GM21717 (cell line): ENCODE measurements around the gene RFPL3.
"Not testable (repeated sequence)": the region's sequence is repeated elsewhere in the genome, so short reads cannot be mapped to it uniquely, and the experiment has no call there.

Experiments
- ATAC-seq: cut with Tn5 transposase; IDR thresholded peaks from one replicate; pipeline ENCODE4 v1.9.1; 2021; ENCODE audit warnings: mild to moderate bottlenecking, moderate library complexity; ENCODE audit not compliant: unreplicated experiment

RFPL3 gene

GRCh38 chr22:32329202-32329645 is 28.4 kb upstream of the RFPL3 start:
- no peak for ATAC-seq

DNA sequence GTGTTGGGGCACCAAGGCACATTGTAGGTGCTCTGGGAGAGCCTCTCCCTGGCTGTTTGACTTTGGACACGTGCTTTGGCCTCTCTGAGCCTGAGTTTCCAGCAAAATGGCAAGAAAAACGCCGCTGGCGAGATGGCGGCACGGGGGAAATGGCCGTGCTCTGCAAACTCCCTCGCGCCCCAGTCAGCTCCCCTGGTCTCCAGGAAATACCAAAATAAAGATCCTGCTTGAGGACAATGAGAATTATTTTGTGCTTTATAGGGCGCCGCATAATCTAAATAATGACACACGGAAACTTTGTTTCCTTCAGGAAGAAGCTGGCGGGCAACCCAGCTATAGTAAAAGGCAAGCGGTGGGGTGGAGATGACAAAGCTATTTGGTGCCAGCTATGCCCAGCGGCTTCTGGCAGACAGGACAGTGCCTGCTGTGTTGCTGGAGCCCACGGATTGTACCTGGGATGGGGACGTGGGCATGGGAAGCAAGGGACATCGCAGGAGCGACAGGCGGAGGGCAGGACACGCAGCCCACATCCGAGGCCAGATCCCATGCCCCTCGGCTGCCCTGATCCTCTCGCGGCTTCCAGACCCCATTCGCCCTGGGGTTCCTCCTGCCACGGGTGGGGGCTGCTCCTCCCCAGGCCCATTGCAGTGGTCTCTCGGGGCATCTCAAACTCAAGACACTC is 26.3 kb upstream of the RFPL3 start:
- no peak for ATAC-seq

DNA sequence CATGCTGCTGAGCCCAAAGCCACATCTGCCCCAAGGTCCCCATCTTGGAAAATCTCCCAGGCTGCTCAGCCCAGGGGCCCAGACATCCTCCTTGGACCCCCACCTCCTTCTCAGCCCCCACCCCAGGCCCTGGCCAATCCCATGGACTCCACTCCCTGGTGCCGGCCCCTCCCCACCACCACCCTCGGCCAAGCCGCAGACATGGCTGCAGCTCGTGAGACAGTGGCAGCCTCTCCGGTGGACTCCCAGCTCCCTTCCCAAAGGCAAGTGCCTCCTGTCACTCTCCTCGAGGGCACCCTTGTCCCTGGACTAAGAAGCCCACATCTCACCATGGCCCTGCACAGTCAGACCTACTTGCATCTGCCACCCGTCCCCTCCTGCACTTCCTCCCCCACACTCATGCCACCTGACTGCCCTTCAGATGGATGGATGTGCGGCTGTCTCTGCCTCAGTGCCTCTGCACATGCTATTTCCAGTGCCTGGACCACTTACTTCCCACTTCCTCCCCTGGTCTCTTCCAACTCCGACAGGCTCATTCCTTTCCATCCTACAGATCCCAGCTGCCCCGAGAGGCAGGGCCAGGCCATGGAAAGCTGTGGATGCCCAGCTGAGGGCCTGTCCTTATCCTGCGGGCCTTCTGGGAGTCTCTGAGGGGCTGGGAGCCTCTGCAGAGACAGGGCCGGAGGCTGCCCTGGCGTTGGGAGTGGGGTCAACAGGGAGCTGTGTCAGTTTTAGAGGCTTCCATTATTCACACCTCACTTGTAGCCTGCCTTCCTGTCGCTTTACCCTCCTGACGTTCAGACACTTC is 25.5 kb upstream of the RFPL3 start:
- ATAC-seq = no peak

DNA sequence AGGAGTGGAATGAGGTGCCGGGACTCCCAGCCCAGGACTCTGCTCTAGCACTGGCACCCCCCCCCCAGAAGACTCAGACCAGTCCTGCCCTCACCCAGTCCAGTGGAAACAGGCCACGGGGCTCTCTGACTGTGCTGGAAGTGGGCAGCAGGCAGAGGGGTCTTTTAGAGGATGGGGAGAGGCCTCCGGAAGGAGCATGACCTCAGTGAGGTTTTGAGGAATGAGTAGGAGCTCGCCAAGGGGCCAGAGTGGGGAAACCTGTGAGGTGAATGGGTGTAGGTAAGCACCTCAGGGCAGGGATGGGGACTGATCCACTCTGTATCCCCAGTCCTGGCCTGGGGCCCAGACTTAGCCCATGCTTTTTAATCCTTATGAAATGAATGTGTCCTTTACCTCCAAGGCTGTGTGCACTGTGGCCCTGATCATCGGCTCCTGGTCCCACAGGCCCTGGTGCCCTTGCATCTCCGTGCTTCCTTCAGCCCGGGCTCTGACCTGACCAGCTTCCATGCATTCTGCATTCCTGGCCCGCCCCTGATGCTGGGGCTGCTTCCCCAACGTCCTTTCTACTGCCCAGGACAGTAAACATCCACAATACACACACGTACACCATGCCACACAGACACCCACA is 24.4 kb upstream of the RFPL3 start:
- ATAC-seq = no peak

DNA sequence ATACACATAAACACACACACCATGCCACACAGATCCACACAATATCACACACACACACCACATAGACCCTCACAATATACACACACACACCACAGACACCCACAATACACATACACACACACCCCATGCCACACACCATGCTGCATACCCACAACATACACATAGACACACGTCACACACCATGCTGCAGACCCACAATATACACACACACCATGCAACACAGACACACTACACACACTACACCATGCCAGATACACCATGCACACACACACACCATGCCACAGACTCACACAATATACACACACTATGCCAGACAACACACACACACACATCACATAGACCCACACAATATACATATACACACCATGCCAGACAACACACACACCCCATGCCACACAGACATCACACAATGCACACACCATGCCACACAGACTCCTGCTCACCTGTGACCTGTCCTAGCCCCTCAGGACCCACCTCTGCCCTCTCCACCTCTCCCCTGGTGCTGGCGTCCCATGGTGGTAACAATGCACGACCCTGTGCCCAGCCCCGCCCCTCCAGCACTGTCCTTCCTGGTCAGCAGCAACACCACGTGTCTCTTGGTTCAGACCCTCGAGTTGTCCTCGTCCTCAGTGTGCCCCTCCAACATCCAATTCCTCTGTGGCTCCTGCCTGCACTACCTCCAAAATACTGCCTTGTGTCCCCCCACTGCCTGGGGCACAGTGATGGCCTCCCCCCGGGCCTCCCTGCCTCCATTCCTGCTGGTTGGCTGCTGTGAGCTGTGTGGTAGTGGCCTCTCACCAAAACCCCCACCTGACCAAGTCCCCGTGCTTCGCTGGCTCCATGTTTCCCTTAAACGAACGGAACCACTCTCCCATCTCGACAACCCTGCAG is 23.7 kb upstream of the RFPL3 start:
- ATAC-seq = no peak

- no peak for ATAC-seq
Measured at GRCh38 chr22:32334660-32335365, 22.9 kb upstream of the RFPL3 start.

- ATAC-seq = no peak
Measured at GRCh38 chr22:32335471-32335870, 22.2 kb upstream of the RFPL3 start.

DNA sequence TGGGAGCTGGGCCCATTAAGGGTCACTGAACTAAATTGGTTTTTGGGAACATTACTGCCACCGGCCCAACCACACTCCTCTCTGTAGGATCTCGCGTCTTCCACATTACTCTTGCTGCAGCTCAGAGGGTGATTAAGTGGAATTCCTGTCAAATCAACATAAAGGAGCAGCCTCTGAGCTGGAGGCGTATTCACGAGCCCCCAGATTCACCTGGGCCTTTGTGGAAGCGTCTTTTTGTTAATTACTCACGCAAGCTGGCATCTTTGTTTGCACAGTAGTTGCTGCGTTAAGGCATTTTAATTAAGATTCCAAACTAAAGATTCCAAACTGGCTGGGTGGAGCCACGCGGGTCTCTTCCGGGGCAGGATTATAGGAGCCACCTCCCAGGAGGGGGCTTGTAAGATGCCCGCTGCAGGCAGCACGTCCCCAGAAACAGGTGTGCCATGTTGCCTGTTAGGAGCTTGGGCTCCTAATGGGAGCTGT is 21.5 kb upstream of the RFPL3 start:
- ATAC-seq = no peak

DNA sequence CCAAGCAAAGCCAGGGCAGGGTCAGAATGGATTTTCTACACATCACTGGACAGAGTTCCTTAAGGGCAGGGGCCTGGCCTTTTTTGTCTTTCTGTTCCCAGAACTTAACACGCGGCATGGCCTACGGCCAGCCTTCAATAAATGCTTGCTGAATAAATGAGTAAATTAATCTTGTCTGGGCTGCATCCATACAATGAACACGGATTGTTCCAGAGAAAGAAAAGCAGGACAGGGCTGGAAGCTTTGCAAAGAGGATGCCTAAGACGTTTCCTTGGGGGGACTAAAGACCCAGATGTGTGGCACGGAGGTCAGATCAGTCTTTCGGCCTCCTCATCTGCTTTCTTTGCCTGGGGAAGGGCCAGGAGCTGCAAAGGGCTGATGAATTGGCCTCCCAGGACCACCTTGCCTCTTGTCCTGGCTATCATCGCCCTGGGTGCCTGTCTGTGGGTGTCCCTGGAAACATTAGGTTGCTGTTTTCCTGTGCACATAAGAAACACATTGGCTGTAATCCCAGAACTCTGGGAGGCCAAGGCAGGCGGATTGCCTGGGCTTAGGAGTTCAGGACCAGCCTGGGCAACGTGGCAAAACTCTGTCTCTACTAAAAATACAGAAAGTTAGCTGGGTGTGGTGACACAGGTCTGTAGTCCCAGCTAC is 20.8 kb upstream of the RFPL3 start:
- no peak for ATAC-seq

DNA sequence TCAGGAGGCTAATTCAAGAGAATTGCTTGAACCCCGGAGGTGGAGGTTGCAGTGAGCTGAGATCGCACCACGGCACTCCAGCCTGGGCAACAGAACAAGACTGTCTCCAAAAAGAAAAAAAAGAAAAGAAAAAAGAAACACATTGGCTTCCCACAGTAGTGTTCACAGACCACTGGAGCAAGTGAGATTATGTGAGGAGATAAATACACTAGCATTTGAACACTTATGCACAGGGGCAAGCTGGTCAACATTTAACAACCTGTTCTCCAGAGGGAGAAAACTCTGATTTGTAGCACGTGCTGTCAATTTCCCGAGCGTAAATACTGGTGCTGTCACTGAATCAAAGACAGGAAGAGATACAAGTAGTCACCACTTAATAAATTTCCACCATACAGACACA is 20.2 kb upstream of the RFPL3 start:
- ATAC-seq = not testable (repeated sequence)

GRCh38 chr22:32338757-32339156 is 18.9 kb upstream of the RFPL3 start:
- no peak for ATAC-seq

DNA sequence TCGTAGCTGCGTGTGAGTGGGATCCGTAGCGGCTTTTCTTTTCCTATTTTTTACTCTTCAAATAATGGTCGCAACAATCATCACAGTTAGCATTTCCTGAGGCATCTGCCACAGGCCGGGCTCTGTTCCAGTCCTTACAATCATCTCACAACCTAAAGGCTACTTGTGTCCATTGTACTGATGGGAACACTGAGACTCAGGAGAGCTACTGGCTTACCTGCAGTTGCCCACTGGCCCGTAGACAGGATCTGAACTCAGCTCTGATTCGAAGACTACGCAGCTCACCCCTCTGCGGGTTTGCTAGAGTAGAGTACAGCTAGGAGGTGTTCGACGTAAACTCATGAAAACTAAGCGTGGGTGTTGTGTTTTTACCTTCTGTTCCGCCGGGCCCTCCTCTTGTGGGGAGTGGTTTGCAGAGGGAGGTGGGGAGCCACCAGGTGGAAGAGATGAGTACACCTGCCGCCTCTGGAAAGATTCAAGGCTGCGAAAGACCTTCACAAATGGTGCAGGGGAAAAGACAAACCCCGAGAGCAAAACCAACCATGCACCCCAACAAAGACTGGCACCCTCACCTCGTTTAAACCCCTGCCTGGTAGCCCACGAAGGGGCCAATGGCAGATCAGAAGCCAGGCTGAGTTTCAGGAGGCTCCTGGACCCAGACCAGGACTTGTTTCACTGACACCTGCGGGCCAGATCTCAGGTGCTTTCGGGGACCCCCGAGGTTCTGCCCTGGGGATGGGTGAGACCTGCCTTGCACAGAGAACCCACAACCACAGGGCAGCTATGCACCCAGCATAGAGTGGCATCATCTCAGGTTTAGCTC is 18.3 kb upstream of the RFPL3 start:
- no peak for ATAC-seq

GRCh38 chr22:32340411-32340810 is 17.3 kb upstream of the RFPL3 start:
- ATAC-seq = no peak

GRCh38 chr22:32341122-32341740 is 16.4 kb upstream of the RFPL3 start:
- no peak for ATAC-seq

DNA sequence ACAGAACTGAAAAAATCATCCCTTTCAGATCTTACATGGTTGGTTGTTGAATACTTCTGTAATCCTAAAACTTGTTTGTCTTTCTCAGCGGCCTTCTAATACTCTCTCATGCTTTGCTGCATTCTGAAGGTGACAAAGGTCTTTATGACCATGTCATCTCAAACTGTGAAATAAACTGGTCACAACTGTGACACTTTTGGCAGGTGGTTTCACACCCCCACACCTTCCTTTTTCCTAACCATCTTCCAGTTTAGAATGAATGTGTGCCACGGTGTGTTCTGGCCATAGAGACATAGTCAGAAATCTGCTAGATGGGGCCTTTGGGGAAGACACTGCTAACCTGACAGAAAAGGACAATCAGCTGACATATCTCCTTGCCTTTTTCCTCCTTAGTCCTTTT is 14.7 kb upstream of the RFPL3 start:
- no peak for ATAC-seq

- no peak for ATAC-seq
Measured at GRCh38 chr22:32343941-32344340, 13.7 kb upstream of the RFPL3 start.

DNA sequence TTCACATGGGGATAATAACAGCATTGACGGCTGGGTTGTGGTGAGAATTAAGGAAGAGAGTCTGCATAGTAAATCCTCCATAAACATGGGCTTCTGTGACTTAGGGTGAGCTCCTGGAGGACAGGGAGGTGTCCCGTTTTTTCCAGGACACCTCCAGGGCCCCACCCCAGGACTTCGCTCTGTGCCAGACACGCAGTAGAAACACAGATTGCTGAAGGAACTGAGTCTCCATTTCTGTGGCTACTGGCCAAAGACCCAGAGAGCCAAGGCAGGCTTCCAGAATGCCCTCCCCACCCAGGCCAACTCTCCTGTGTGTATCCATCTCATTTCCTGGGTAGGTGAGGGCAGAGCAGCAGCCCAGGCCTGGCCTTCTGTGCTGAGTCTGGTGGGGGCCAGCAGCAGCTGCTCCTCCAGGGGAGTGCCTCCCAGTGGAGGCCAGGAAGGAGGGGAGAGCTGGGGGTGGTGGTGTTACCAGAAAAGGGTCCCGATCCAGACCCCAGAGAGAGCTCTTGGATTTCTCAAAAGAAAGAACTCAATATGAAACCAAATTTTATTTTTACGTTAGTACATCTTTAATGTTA is 9.5 kb upstream of the RFPL3 start:
- no peak for ATAC-seq

DNA sequence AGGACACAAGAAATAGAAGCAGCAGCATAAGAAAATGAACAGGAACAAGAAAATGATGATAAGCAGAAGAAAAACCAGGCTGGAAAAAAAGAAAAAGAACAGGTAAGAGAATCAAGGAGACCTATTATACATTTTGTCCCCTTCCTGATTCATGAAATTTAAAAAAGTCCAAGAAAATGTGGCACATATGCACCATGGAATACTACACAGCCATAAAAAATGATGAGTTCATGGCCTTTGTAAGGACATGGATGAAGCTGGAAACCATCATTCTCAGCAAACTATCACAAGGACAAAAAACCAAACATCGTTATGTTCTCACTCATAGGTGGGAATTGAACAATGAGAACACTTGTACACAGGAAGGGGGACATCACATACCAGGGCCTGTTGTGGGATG is 5.8 kb upstream of the RFPL3 start:
- ATAC-seq = not testable (repeated sequence)
